Endothelial cell of umbilical vein (primary cell): ENCODE results near the gene ST6GALNAC6. TPM values are rescaled to one million over a fixed set of nuclear protein-coding genes. Genes with fewer than 3 reads are reported as not detected.

Experiments used
- BruUV-seq: library from RNA; stranded (reverse); fragments of 400-500 nt; replicated peaks from 2 replicates; lab custom pipeline; 2021; lab: Mats Ljungman, UMichigan
- CTCF ChIA-PET: fragments of 300-600, 350-600 bp; sonication (Branson Sonifier 250); formaldehyde crosslinking; loops from one replicate; lab custom pipeline; 2021; ENCODE audit warnings: antibody characterized with exemption, inconsistent platforms; lab: Charles Lee
- POLR2A ChIA-PET: fragments of 300-600, 350-600 bp; sonication (Branson Sonifier 250); formaldehyde crosslinking; loops from one replicate; lab custom pipeline; 2021; ENCODE audit warnings: antibody characterized with exemption, inconsistent platforms; lab: Charles Lee
- DNase-seq: peaks from one replicate; pipeline ENCODE4 v3.0.0-alpha.2; 2011; ENCODE audit warnings: low read depth, low spot score
- FAIRE-seq: peaks from 2 replicates; lab custom pipeline; 2011; peaks lifted over from hg19 to GRCh38; lab: Jason Lieb, UNC
- H2AFZ ChIP-seq: 2 replicates; pipeline ENCODE4 v1.6.0; 2012; ENCODE audit warnings: low read depth, low read length, control low read depth, inconsistent platforms
- H3K27ac ChIP-seq: 2 replicates; pipeline ENCODE4 v1.5.1; 2011; ENCODE audit warnings: low read depth, mild to moderate bottlenecking, control low read depth, low read length, moderate library complexity; ENCODE audit not compliant: insufficient read depth
- H3K27me3 ChIP-seq, 2 experiments: 2 replicates each; pipeline versions ENCODE4 v1.6.0 to v1.6.1; 2011; ENCODE audit warnings: low read length in 2 of 2, mixed read lengths in 1 of 2; ENCODE audit not compliant: control insufficient read depth in 2 of 2, insufficient read depth in 2 of 2
- H3K36me3 ChIP-seq, 2 experiments: 2 replicates in 1 of 2; 3 replicates in 1 of 2; pipeline ENCODE4 v1.5.1; 2011; ENCODE audit warnings: low read length in 2 of 2, mild to moderate bottlenecking in 1 of 2, moderate library complexity in 1 of 2; ENCODE audit not compliant: control insufficient read depth in 2 of 2, insufficient read depth in 2 of 2; ENCODE audit errors: extremely low read depth in 1 of 2
- H3K4me1 ChIP-seq: 3 replicates; pipeline ENCODE4 v1.5.1; 2011; ENCODE audit warnings: mild to moderate bottlenecking, low read length; ENCODE audit not compliant: control insufficient read depth, insufficient read depth; ENCODE audit errors: extremely low read depth
- H3K4me2 ChIP-seq: 2 replicates; pipeline ENCODE4 v1.6.1; 2011; ENCODE audit warnings: low read length, control low read depth, mixed read lengths; ENCODE audit not compliant: insufficient read depth
- H3K4me3 ChIP-seq, 3 experiments: fragments of 200-600 bp in 1 of 3; sonication (generic), shearing (Covaris generic) in 1 of 3; replicated peaks in 1 of 3; 2 replicates each; pipeline ENCODE4 v1.5.1; 2011 to 2016; ENCODE audit warnings: control low read depth in 3 of 3, low read length in 3 of 3, mild to moderate bottlenecking in 2 of 3, inconsistent platforms in 1 of 3, low read depth in 1 of 3, moderate library complexity in 1 of 3; ENCODE audit not compliant: insufficient read depth in 1 of 3
- H3K79me2 ChIP-seq: 2 replicates; pipeline ENCODE4 v1.6.0; 2012; ENCODE audit warnings: low read length, inconsistent platforms; ENCODE audit not compliant: control insufficient read depth, insufficient read depth
- H3K9ac ChIP-seq: replicated peaks from 2 replicates; pipeline ENCODE3; 2011; ENCODE audit warnings: low read length, control low read depth; ENCODE audit not compliant: insufficient read depth; ENCODE audit errors: extremely low read depth
- H3K9me1 ChIP-seq: replicated peaks from 3 replicates; pipeline ENCODE4 v1.6.0; 2011; ENCODE audit warnings: mild to moderate bottlenecking, low read length; ENCODE audit not compliant: control insufficient read depth, insufficient read depth; ENCODE audit errors: extremely low read depth
- H3K9me3 ChIP-seq: replicated peaks from 2 replicates; pipeline ENCODE4 v1.5.1; 2012; ENCODE audit warnings: low read length, inconsistent platforms; ENCODE audit not compliant: control insufficient read depth, insufficient read depth
- H4K20me1 ChIP-seq: replicated peaks from 2 replicates; pipeline ENCODE3; 2011; ENCODE audit warnings: mild to moderate bottlenecking, low read length; ENCODE audit not compliant: control insufficient read depth, insufficient read depth; ENCODE audit errors: extremely low read depth
- CTCF ChIP-seq, 2 donors: IDR thresholded peaks; 1 replicate in 1 of 2; 2 replicates in 1 of 2; pipeline ENCODE4 v1.5.1; 2011; ENCODE audit warnings: low read length in 2 of 2, mild to moderate bottlenecking in 2 of 2, moderate library complexity in 2 of 2, control low read depth in 1 of 2, inconsistent platforms in 1 of 2, low read depth in 1 of 2; ENCODE audit not compliant: insufficient read depth in 1 of 2; ENCODE audit errors: extremely low read depth in 1 of 2
- EZH2 ChIP-seq: IDR thresholded peaks from 2 replicates; pipeline ENCODE4 v1.6.1; 2012; ENCODE audit warnings: borderline replicate concordance, low read depth, mild to moderate bottlenecking, moderate library complexity, low read length, inconsistent platforms; ENCODE audit not compliant: severe bottlenecking
- FOS ChIP-seq: IDR thresholded peaks from 2 replicates; pipeline ENCODE4 v1.6.1; 2011; ENCODE audit warnings: mild to moderate bottlenecking, low read length, moderate library complexity, borderline replicate concordance; ENCODE audit not compliant: insufficient read depth
- GATA2 ChIP-seq: IDR thresholded peaks from 2 replicates; pipeline ENCODE4 v1.7.0; 2011; ENCODE audit warnings: low read depth, mild to moderate bottlenecking, moderate library complexity, mixed read lengths, low read length; ENCODE audit not compliant: insufficient read length, insufficient read depth
- JUN ChIP-seq: IDR thresholded peaks from 2 replicates; pipeline ENCODE4 v1.6.1; 2011; ENCODE audit warnings: borderline replicate concordance, low read depth; ENCODE audit not compliant: insufficient read length, insufficient read depth
- MAX ChIP-seq: IDR thresholded peaks from 2 replicates; pipeline ENCODE4 v1.6.1; 2011; ENCODE audit not compliant: insufficient read depth, insufficient read length
- MYC ChIP-seq: IDR thresholded peaks from one replicate; pipeline ENCODE4 v1.6.1; 2011; ENCODE audit warnings: mild to moderate bottlenecking, low read depth, low read length
- POLR2A ChIP-seq: IDR thresholded peaks from 2 replicates; pipeline ENCODE4 v1.6.1; 2012; ENCODE audit warnings: low read depth, mild to moderate bottlenecking, control low read depth, low read length
- POLR2AphosphoS5 ChIP-seq: IDR thresholded peaks from 2 replicates; pipeline ENCODE4 v1.6.1; 2012; ENCODE audit warnings: low read depth, mild to moderate bottlenecking, control low read depth, low read length, moderate library complexity; ENCODE audit not compliant: insufficient read depth
- dilution Hi-C: fragments of 300-500 bp; cut with MboI; formaldehyde crosslinking; loops from one replicate; pipeline ENCODE4 v1.15.0; 2019; ENCODE audit warnings: low sequenced_read_pairs; ENCODE audit not compliant: extremely low pct_ligation_motif_present
- intact Hi-C: fragments of 100-400 bp; cut with micrococcal nuclease; formaldehyde crosslinking; loops from one replicate; pipeline ENCODE4 v1.10.0; 2022
- polyA plus RNA-seq, 4 experiments: library from polyadenylated mRNA; depleted of rRNA in 3 of 4; stranded (reverse) in 3 of 4; unstranded in 1 of 4; fragments of >200 nt; gene quantifications; 2 replicates each; pipeline versions ENCODE4 v1.2.1 to v1.2.3, GENCODE V29; 2011 to 2012; ENCODE audit warnings: missing spikeins in 1 of 4
- total RNA-seq: library from RNA; stranded (reverse); gene quantifications from 2 replicates; pipeline ENCODE4 v1.2.3, GENCODE V29; 2021

Gene ST6GALNAC6
- total and polyA plus RNA-seq, 2 donors (not counting 3 experiments of a cell fraction or from before 2014, with no cell fraction given): 43.0 to 78.9 TPM

GRCh38 chr9:127858041-127858512 lies 41.3 kb downstream of the ST6GALNAC6 start:
- Histone ChIP-seq H3K36me3 (no peaks in the 10 kb centered on the region), H3K4me2 (no peak overlapping the region), H2AFZ (no peak overlapping the region), H3K9me3 (no peaks in the 10 kb centered on the region), H3K4me1 (peaks cover 37% of the 10 kb centered on the region), H3K79me2 (peaks cover 18% of the 10 kb centered on the region), H3K9ac (no peak overlapping the region), H3K27ac (peak overlapping the region; percentile 58), H4K20me1 (no peaks in the 10 kb centered on the region), H3K4me3 (no peak overlapping the region), H3K27me3 (no peaks in the 10 kb centered on the region), H3K9me1 (no peaks in the 10 kb centered on the region)
- no TSS peak for BruUV-seq
- DNase-seq (peak; percentile 70), FAIRE-seq (peak; percentile 74)
- POLR2A ChIA-PET: no interaction called here
- dilution Hi-C loops: no loop called here
- intact Hi-C loops: loop anchor here (1.0 kb wide), 2 partner anchors 13 to 20 kb away; no protein-coding TSS in a partner anchor
- CTCF ChIA-PET: interaction anchor here (2.7 kb wide), 1 partner anchor 12 kb away, joined by 11 read pairs; no protein-coding TSS in a partner anchor
- TF ChIP-seq MYC: no peak
- peak; percentile 35 for TF ChIP-seq POLR2AphosphoS5

- Histone ChIP-seq H3K9ac (no peak overlapping the region), H3K4me2 (no peak overlapping the region), H3K4me1 (peaks cover 31% of the 10 kb centered on the region), H3K27ac (peak overlapping the region; percentile 58), H3K36me3 (peaks cover 2 to 4% of the 10 kb centered on the region in 2 experiments), H3K9me1 (no peaks in the 10 kb centered on the region), H4K20me1 (no peaks in the 10 kb centered on the region), H3K9me3 (no peaks in the 10 kb centered on the region), H3K27me3 (no peaks in the 10 kb centered on the region), H2AFZ (no peak overlapping the region), H3K4me3 (no peak overlapping the region), H3K79me2 (peaks cover 26% of the 10 kb centered on the region)
- DNase-seq: no peak
- dilution Hi-C loops (no loop called here), intact Hi-C loops (no loop called here)
- no peak for FAIRE-seq
- TF ChIP-seq GATA2 (no peak), MYC (no peak), CTCF (IDR thresholded peaks at IDR 0.05; ENCODE audit: extremely low read depth in 1 of 2, insufficient read depth in 1 of 2, low read depth in 1 of 2, low read length in 2 of 2) (no peak), POLR2AphosphoS5 (no peak), JUN (no peak), POLR2A (no peak), FOS (no peak), EZH2 (no peak), MAX (no peak)
- no TSS peak for BruUV-seq
- POLR2A ChIA-PET: no interaction called here
- CTCF ChIA-PET: interaction anchor here (6.3 kb wide), 1 partner anchor 11 kb away, joined by 101 read pairs; no protein-coding TSS in a partner anchor
These were observed 42.1 kb downstream of the ST6GALNAC6 start for GRCh38 chr9:127857278-127857677.
